ENCODE results near the gene THAP10. TPM values are rescaled to one million over a fixed set of nuclear protein-coding genes. Genes with fewer than 3 reads are reported as not detected.
"Not testable (repeated sequence)": the region's sequence is repeated elsewhere in the genome, so short reads cannot be mapped to it uniquely, and the experiment has no call there.

THAP10 gene
- polyA plus RNA-seq, 3 donors, result 7.5 to 9.7 (median 7.8) TPM

GRCh38 chr15:70882361-70882760 is 9.9 kb downstream of the THAP10 start:
- DNase-seq, result no peak

- no peak for DNase-seq
These were observed 11.5 kb downstream of the THAP10 start for GRCh38 chr15:70880781-70881180.

- DNase-seq, result no peak
These were observed 12.8 kb downstream of the THAP10 start for GRCh38 chr15:70879401-70879800.

DNA sequence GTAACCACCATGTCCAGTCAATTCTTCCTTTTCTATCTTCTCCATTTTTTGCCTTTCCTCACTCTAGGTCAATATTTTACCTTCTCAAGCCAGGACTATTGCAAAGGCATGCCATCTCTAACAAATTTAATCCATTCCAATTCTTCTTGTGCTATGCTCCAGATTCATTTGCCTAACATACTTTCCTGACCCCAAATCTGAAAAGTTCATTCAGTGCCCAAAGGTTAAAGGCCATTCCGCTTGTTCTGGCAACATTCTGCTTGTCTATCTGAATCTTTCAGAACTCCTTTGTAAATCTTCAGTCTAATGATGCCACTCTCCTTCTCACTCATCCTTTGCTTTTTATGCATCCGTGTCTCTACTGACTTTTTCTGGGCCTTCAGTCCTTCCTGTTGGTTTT is 15.6 kb downstream of the THAP10 start:
- no peak for DNase-seq

- no peak for DNase-seq
These were observed 16.2 kb downstream of the THAP10 start for GRCh38 chr15:70876011-70876410.

DNA sequence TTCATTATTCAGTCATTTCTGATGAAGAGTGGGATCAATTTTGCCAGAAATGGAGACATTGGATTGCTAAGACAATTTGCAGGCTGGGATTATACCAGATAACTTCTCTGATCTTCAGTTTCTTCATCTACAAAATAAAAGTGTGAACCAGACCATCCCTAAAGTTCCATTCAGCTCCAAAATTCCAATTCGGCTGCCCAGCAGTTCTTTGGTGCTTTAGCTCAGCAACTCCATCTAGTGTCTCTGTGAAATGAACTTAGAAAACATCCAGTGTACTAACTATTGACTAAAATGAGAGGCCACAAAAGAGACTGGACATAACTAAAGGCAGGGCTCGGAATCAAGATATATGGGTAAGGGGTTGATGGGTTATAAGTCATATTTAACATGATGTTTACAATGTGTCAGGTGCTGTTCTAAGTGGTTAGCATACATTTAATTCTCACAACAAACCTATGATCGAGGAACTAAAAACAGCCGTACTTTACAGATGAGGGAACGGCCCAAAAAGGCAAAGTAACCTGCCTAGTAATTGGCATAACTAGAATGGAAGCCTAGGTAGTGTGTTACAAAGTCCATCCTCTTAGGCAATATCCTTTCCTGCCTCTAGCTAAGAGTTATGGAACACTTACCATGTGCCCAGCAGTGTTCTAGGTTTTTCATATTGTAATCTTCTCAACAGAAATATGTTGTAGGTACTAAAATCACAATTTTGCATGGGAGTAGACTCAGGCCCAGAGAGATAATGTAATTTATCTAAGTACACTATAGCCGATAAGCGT is 17.0 kb downstream of the THAP10 start:
- peak; percentile 19 for DNase-seq

DNA sequence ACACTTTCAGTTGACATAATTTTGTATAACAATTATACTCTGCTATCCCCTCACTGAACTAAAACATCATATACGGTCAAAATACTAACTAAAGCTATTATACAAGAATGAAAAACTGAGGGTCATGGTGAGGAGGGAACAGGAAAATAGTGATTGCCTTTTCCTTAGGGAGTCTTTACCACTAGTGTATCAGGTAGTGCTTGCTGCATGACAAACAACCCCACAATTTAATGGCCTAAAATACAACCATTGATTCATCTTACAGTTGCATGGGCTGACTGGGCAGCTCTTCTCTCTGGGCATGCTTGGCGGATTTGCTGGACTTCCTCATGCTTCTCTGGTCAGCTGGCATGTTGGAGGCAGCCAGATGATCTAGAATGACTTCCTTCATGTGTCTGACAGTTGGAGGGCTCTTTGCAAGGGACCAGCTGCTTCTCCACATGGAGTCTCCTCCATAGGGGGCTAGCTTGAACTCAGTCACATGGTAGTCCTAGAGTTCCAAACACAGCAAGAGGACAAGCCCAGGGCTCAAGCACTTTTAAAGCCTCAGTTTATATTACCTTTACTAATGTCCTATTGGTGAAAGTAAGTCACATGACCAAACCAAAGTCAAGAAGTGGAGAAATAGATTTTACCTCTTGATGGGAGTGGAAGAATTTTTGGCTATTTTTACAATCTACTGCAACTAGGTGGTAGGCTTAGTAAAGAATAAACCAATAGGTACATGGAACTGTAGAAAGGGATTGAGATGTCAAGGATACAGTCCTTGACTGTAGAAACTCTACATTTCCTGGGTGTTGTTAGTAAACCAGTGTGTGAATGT is 18.8 kb downstream of the THAP10 start:
- no peak for DNase-seq

DNA sequence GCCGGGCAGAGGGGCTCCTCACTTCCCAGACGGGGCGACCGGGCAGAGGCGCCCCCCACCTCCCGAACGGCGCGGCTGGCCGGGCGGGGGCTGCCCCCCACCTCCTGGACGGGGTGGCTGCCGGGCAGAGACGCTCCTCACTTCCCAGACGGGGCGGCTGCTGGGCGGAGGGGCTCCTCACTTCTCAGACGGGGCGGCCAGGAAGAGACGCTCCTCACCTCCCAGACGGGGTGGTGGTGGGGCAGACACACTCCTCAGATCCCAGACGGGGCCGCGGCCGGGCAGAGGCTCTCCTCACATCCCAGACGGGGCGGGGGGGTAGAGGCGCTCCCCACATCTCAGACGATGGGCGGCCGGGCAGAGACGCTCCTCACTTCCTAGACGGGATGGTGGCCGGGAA is 20.7 kb downstream of the THAP10 start:
- DNase-seq, result not testable (repeated sequence)

- DNase-seq, result peak; percentile 7
These were observed 22.2 kb downstream of the THAP10 start for GRCh38 chr15:70870051-70870450.

GRCh38 chr15:70869346-70869745 is 22.9 kb downstream of the THAP10 start:
- DNase-seq, result no peak

DNA sequence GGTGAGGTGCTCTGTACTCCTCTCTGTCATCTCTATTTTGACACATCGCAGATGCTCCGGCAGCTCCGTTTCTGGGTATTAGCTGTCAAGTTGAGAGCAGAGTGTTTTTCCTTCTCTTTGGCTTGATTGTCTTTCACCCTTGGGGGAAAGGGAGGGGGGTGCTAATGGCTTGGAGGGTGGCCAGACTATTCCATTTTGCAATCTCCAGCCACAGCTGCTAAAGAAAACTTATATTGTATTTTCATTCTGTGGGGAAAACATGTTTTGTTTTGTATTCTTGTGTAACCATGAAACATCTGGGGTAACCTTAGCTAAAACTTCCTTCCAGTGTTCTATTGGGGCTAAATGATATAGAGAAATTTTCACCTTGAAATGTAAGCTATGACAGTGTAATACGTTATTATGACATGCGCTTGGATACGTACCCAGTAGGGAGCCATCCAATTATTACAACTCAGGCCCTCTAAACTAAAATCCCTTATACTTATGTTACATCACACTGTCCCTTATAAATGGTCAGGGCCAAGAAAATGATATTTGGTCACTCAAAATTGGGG is 24.2 kb downstream of the THAP10 start:
- peak; percentile 12 for DNase-seq

DNA sequence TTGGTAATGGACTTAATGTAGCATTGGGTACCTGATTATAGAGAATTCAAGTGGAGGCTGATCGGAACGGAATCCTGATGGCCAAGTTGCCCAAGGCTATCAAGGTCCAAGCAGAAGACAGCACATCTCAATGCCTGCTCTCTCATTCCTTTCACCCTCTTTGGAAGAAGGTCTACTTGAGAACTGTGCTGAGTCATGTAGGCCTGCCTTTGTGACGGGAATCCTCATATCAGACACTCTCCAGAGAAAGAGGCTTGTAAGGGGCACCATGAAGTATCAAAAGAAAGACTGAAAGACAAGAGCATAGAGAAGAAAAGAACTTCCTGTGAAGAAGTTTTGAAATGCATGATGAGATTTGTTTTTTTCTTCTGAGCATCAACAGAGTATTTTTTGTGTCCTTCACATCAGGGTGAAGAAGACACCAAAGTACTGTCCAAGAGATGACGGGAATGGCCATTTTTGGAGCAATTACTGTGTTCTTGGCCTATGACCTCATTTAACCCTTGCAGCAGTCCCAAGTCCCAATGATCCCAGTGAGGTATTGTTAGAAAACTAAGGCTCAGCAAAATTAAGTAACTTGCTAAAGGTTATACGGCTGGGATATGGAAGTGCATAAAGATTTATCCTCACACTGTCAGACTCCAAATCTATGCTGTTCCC is 25.1 kb downstream of the THAP10 start:
- DNase-seq, result no peak

DNA sequence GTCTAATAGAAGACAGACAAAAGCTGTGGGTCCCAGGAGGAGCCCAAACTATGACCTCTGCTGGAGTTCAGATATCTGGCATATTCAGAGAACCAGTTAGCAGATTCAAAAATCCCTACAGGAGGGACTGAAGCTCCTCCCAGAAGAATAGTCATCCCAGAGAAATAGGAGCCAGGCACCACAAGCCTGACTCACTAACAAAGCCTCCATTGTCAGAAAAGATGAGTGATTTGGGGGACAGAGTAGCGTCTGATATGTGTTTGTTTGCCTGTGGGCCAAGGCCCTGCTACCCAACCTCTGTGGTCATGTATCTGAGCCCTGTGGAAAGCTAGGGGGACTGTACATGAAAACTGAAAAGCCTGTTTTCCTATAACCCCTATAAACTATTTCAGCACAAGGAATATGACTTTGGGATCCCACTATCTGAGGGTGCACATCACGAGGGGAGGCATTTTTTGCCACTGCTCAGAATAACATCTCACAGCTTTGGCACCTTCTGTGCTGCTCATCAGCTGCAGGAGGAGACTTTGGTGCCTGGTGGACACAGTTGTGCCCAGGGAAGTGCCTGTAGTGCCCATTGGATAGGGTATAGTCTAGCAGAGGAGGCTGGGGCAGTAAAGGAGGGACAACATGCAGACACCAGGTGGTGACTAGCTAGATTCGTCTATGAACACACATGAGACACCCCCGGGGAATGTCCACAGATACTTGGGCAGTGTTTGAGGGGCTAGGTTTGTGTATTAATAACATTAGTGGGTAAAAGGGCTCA is 28.6 kb downstream of the THAP10 start:
- no peak for DNase-seq

GRCh38 chr15:70859998-70860397 is 32.2 kb downstream of the THAP10 start:
- DNase-seq, result no peak

DNA sequence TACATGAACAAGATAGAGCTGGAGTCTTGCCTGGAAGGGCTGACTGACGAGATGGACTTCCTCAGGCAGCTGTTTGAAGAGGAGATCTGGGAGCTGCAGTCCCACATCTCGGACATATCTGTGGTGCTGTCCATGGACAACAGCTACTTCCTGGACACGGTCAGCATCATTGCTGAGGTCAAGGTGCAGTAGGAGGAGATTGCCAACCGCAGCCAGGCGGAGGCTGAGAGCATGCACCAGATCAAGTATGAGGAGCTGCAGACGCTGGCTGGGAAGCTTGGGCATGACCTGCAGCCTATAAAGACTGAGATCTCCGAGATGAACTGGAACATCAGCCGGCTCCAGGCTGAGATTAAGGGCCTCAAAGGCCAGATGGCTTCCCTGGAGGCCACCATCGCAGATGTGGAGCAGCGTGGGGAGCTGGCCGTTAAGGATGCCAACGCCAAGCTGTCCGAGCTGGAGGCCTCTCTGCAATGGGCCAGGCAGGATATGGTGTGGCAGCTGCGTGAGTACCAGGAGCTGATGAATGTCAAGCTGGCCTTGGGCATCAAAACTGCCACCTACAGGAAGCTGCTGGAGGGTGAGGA is 32.8 kb downstream of the THAP10 start:
- no peak for DNase-seq

DNA sequence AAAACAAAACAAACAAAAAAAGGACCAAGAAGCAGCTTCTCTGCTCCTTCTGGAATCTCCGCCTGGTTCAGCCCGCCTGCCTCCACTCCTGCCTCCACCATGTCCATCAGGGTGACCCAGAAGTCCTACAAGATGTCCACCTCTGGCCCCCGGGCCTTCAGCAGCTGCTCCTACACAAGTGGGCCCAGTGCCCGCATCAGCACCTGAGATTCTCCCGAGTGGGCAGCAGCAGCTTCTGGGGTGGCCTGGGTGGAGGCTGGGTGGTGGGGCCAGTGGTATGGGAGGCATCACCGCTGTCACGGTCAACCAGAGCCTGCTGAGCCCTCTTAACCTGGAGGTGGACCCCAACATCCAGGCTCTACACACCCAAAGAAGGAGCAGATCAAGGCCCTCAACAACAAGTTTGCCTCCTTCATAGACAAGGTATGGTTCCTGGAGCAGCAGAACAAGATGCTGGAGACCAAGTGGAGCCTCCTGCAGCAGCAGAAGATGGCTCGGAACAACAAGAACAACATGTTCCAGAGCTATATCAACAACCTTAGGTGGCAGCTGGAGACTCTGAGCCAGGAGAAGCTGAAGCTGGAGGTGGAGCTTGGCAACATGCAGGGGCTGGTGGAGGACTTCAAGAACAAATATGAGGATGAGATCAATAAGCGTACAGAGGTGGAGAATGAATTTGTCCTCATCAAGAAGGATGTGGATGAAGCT is 33.5 kb downstream of the THAP10 start:
- not testable (repeated sequence) for DNase-seq

GRCh38 chr15:70857562-70858285 is 34.5 kb downstream of the THAP10 start:
- no peak for DNase-seq

- DNase-seq, result peak; percentile 8
These were observed 35.2 kb downstream of the THAP10 start for GRCh38 chr15:70856884-70857561.

Measured in renal pelvis (tissue), 4 donors.